ENCODE results near the gene FAM90A1.
"Not testable (repeated sequence)": the region's sequence is repeated elsewhere in the genome, so short reads cannot be mapped to it uniquely, and the experiment has no call there.

The FAM90A1 gene, protein sequence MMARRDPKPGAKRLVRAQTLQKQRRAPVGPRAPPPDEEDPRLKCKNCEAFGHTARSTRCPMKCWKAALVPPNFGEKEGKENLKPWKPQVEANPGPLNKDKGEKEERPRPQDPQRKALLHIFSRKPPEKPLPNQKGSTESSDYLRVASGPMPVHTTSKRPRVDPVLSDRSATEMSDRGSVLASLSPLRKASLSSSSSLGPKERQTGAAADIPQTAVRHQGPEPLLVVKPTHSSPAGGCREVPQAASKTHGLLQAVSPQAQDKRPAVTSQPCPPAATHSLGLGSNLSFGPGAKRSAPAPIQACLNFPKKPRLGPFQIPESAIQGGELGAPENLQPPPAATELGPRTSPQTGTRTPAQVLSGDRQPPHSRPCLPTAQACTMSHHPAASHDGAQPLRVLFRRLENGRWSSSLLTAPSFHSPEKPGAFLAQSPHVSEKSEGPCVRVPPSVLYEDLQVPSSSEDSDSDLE

DNA sequence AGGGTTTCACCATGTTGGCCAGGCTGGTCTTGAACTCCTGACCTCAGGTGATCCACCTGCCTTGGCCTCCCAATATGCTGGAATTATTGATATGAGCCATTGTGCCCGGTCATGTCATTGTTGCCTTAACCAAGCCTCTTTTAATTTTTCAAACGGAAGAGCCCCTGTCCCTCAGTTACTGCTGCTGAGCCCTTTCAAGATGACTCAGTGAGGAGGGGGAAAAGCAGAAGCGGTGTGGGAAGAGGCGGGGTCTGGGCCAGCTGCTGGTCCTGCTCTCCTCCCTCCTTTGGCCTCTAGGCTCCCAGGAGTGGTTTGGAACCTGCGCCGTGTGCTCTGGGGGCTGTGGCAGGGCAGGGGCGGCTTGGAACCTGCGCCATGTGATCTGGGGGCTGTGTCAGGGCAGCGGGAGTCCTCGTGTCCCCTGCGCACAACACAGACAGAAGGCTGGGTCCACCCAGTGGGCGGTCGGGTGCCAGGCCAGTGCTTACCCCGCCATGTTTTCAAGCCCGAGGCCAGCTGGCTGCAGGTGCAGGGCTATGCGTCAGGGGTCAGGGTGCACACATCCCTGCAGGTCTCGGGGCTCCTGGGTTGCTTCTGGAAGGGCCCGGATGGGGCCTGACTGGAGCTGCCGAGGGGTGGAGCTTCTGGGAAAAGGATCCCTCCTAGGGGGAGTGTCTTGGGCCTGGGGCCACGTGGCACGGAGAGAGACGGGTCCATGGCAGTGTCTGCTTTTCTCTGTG is at the start of gene FAM90A1:
FAM90A1 (minus strand) TSS at position 627 of the 740 bp plus-strand sequence. CDS start 2,786 bp downstream, outside the sequence.
- DNase-seq (ENCODE audit: low read depth in 2 of 3, low spot score in 1 of 3): peak in 1 of 3 donors; percentile 18

GRCh38 chr12:8276397-8276796 is 49.0 kb upstream of the FAM90A1 start:
- DNase-seq (ENCODE audit: low read depth in 2 of 3, low spot score in 1 of 3): not testable (repeated sequence)

DNA sequence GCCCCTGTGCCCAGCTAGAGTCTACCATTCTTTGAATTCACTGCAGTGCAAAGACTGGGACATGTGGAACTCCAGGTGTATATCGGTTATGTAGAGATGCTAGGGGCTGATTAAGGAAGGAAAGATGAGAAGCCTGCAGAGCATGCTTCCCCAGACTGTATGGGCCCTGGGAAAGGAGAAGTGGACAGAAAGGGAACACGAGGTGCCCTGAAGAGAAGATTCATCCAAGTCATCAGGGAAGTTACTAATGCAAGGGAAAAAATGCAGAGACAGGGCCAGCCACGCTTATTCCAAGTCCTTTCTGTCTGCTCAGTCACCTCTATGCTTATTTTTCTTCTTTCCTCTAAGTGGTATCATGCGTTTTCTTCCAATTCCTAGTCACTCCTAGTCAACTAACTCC is 39.3 kb upstream of the FAM90A1 start:
- not testable (repeated sequence) for DNase-seq (ENCODE audit: low read depth in 2 of 3, low spot score in 1 of 3)

DNA sequence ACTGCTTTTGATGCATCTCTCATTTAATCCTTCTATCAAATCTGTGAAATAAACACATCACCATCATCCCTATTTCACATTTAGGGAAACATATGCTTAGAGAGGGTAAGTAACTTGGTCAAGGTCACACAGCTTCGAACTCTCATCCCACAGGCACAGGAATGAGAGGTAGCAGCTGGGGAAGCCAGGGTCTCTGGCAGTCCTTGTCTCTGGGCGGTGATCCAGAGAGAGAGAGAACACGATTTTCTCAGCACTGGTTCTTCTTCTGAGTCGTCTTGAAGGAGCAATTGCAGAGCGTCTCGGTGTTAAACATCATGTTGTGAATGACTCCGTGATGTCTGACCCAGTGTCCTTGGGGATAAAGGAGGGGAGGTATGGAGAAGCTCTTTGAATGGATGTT is 36.8 kb upstream of the FAM90A1 start:
- DNase-seq (ENCODE audit: low read depth in 2 of 3, low spot score in 1 of 3): not testable (repeated sequence)

DNA sequence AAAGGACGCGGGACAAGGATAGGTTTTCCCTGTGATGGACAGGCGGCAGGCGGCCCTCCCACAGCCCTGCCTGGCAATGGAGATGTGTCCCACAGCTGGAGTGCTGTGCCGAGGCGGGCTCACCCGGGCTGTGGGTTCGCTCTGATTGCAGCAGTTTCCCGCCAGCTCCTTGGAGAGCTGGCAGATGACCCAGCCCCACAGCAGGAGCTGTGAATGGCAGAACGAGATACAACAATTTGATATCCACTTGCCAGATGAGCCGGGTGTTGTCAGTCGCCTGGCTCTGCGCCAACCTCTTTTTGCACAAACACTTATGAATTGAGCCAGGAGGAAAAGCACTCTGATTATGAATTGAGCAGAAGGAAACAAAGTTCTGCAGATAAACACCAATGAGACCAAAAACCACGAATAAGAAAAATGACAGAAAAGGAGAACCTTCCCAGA is 33.7 kb upstream of the FAM90A1 start:
- DNase-seq (ENCODE audit: low read depth in 2 of 3, low spot score in 1 of 3): not testable (repeated sequence)

- not testable (repeated sequence) for DNase-seq (ENCODE audit: low read depth in 2 of 3, low spot score in 1 of 3)
These were observed 28.9 kb upstream of the FAM90A1 start for GRCh38 chr12:8256356-8256755.

GRCh38 chr12:8254705-8255104 is 27.3 kb upstream of the FAM90A1 start:
- DNase-seq (ENCODE audit: low read depth in 2 of 3, low spot score in 1 of 3): not testable (repeated sequence)

GRCh38 chr12:8252056-8252818 is 24.8 kb upstream of the FAM90A1 start:
- DNase-seq (ENCODE audit: low read depth in 2 of 3, low spot score in 1 of 3): not testable (repeated sequence)

GRCh38 chr12:8251616-8252015 is 24.2 kb upstream of the FAM90A1 start:
- not testable (repeated sequence) for DNase-seq (ENCODE audit: low read depth in 2 of 3, low spot score in 1 of 3)

GRCh38 chr12:8246941-8247535 is 19.6 kb upstream of the FAM90A1 start:
- not testable (repeated sequence) for DNase-seq (ENCODE audit: low read depth in 2 of 3, low spot score in 1 of 3)

DNA sequence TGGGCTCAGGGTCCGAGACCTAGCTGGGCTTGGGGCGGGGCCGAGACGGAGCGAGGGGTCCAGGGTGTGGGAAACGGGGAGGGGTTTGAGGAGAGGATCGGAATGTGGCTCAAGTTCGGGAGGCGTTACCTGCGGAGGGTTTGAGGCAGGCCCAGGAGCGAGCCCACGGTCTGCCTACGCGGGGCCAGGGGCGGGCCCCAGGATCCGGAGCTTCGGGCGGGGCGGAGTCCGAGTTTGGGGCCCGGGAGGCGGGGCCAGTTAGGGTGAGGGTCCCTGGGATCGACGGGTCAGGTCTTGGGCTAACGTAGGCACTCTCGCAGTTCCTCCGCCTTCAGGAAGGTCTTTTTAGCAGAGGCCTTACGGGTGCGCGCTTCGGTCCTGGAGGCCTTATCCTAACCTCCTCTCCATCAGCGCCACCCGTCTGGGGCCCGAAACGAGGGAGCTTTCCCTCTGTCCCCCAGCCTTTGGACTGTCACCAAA is 16.3 kb upstream of the FAM90A1 start:
- not testable (repeated sequence) for DNase-seq (ENCODE audit: low read depth in 2 of 3, low spot score in 1 of 3)

DNA sequence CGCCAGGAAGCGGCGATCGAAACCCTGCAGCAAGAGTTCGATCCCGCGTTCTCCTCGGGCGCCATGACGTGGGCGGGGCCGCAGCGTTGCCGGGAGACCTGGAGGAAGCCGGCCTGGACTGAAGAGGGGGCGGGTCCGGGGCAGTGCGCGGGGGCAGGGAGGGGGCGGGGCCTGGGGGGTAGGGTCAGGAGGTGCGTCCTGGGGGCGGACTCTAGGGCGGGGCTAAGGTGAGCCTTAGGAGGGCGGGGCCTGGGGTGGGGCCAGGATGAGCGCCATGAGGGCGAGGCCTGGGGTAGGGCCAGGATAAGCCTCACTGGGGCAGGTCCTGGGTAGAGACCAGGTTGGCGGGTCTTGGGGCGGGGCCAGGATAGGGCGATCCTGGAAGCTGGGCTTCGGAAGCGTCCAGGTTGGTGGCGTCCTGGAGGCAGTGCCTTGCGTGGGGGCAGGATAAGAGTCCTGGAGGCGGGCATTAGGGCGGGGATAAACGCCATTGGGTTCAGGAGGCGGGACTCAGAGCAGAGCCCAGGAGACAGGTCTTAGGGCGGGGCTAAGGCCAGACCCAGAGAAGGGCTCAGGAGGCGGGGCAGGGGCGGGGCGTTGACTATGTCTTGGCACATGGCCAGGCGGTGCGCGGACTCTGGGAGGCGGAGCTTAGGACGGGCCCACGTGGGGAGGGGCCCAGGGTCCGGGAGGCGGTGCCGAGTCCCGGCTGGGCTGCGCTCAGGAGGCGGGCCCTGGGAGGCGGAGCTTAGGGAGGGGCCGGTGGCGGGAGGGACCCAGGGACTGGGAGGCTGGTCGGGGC is 15.7 kb upstream of the FAM90A1 start:
- DNase-seq (ENCODE audit: low read depth in 2 of 3, low spot score in 1 of 3): peak; percentile 97 to 100 (median 100)

- DNase-seq (ENCODE audit: low read depth in 2 of 3, low spot score in 1 of 3): not testable (repeated sequence)
These were observed 15.1 kb upstream of the FAM90A1 start for GRCh38 chr12:8242622-8242879.

DNA sequence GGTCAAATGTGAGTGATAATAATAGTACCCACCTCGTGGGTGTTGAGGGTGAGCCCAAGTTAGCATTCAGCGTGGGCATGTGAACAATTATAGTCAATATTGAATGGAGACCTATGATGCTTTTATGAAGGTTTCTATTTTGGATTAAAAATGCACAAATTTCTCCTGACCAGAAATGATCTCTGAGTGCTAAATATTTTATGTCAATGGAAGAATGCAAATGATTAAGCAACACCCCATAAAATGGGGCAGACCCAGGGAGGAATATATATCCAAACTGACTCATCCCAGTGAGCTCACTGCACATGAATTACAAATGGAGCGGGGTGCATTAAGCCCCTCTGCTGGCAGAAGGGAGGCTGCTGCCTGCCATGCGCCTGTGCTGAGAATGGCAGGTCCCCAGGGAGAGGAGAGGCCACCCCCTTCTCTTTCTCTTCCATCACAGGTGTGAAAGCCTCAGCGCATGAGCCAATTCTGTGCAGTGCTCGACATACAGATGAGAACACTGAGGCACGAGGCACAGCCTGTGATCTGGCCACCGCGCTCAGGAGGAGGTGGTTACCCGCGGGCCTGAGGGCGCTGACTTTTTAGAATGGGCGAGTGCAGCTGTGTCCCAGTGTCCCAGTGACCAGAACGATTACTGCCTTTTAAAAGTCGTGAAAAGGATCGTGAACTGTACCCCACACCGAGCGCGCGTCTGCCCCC is 14.7 kb upstream of the FAM90A1 start:
- peak in 2 of 3 donors; percentile 10 to 24 for DNase-seq (ENCODE audit: low read depth in 2 of 3, low spot score in 1 of 3)

GRCh38 chr12:8240340-8241114 is 13.1 kb upstream of the FAM90A1 start:
- DNase-seq (ENCODE audit: low read depth in 2 of 3, low spot score in 1 of 3): not testable (repeated sequence)

DNA sequence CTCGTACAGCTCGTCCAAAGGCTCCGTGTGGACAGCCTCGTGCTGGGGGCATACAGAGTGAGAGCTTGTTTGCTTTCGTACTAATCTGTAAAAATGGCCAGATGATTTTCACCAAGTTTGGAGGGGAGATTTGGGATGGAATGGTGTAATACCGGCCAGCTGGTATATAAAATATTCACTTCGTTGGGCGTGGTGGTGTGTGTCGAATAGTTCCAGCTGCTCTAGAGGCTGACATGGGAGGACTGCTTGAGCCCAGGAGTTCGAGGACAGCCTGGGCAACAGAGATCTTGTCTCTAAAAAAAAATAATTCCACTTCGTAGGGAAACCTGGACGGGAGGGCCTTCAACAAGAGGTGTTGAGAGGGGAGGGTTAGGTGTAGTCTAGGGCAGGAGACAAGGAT is 9.6 kb upstream of the FAM90A1 start:
- DNase-seq (ENCODE audit: low read depth in 2 of 3, low spot score in 1 of 3): not testable (repeated sequence)

GRCh38 chr12:8235316-8236157 is 8.1 kb upstream of the FAM90A1 start:
- DNase-seq (ENCODE audit: low read depth in 2 of 3, low spot score in 1 of 3): not testable (repeated sequence)

DNA sequence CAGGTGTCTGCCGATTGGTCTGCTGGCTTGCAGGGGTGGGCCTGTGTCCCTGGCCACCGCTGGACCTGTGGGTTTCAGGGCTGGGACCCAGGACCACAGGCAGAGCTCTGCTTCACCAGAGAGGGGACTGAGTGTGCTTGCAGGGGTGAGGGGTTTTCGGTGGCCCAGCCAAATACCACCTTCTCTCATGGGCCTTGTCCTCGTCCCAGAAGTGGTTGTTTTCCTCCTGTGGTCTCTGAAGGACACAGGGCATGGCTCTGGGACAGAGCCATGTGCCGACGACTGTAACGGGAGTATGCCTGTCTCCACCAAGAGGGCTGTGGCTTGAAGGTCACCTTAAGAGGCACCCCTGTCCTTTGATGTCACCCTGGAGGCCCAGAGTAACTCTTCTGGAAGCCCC is 7.3 kb upstream of the FAM90A1 start:
- not testable (repeated sequence) for DNase-seq (ENCODE audit: low read depth in 2 of 3, low spot score in 1 of 3)
